ENCODE measurements around the gene AMBP.

Gene AMBP

DNA sequence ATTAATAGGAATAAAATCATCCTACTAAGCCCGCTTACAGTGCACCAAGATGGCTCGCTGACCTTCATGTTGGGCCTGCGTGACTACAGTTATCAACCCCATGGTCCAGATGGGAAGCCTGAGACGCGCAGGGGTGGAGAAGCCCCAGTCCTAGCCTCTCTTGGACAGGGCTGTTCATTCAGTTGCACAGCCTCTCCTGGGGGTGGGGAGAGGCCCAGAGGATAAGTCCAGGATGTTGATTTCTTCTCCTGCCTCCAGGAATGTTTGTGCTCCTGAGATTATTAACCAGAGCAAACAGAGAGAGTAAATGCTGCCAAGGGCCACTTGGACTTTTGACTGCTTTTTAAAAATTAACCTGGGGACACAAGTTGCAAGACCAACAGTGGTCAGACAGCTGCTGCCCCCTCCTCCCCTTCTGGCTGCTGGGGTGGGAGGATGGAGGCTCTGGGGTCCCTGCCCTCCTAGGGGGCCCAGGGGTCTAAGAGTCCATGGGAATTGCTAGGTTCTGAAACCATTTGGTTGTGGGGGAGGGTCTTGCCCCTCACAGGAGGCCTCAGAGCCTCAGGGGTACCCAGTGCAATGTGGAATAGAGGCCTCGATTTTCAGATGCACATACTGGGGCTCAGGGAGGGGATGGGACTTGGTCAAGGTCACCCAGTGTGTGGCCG is 2.8 kb upstream of the AMBP start:
- H3K4me3 ChIP-seq (ENCODE audit: low read depth, low read length), result no peak overlapping the region
- no peak for DNase-seq (ENCODE audit: low read depth)
- TF ChIP-seq, protein P1, sequence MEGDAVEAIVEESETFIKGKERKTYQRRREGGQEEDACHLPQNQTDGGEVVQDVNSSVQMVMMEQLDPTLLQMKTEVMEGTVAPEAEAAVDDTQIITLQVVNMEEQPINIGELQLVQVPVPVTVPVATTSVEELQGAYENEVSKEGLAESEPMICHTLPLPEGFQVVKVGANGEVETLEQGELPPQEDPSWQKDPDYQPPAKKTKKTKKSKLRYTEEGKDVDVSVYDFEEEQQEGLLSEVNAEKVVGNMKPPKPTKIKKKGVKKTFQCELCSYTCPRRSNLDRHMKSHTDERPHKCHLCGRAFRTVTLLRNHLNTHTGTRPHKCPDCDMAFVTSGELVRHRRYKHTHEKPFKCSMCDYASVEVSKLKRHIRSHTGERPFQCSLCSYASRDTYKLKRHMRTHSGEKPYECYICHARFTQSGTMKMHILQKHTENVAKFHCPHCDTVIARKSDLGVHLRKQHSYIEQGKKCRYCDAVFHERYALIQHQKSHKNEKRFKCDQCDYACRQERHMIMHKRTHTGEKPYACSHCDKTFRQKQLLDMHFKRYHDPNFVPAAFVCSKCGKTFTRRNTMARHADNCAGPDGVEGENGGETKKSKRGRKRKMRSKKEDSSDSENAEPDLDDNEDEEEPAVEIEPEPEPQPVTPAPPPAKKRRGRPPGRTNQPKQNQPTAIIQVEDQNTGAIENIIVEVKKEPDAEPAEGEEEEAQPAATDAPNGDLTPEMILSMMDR (IDR thresholded peaks at IDR 0.05; ENCODE audit: insufficient read depth, low read depth, low read length, missing control alignments), result no peak

DNA sequence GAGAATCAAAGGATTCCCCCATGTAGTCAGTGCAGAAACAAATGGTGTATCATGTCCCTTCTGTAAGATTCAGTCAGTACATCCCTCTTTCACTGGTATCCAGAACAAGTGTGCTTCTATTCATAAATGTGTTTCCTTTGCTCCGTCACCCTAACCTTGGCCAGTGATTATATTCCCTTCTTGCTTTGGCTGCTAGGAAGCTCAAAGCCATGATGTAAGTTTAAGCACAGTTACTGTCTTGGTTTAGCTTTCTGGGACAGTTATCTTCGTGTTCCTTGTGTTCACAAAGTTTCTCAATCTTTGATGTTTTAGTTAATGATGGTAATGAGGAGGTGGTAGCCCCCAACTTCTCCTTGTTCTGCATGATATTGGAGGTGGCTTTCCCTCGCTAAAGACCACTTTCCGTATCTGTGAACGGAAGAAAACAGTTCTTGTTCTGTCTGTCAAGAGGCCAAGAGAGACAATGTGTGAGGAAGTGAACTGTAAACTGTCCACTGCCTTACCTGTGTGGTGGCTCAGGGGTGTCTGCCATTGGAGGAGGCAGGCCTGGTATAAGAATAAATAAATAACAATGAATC is 2.2 kb upstream of the AMBP start:
- DNase-seq (ENCODE audit: low read depth), result no peak

DNA sequence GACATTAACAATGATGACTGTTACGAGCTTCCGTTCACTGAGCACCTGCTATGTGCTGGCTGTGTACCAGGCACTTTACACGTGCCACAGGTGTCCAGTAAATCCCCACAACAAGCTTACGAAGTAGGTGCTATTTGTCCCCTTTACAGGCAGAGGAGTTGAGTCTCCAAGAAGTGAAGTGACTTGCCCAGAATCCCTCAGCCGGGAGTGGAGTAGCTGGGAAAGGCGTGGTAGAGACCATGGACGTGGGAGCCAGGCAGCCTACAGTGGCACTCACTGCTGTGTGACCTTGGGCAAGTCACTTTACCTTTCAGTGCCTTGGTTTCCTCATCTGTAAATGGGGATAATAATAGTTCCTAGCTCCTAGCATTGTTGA is 669 bp upstream of the AMBP start:
- H3K4me3 ChIP-seq (ENCODE audit: low read depth, low read length), result no peak overlapping the region
- no peak for DNase-seq (ENCODE audit: low read depth)
- TF ChIP-seq, protein P1 (IDR thresholded peaks at IDR 0.05; ENCODE audit: insufficient read depth, low read depth, low read length, missing control alignments), result no peak

More for the DNA sequence above, 2.2 kb upstream of the AMBP start:
- no peak overlapping the region for H3K4me3 ChIP-seq (ENCODE audit: low read depth, low read length)
- TF ChIP-seq, protein P1 (IDR thresholded peaks at IDR 0.05; ENCODE audit: insufficient read depth, low read depth, low read length, missing control alignments), result no peak

DNA sequence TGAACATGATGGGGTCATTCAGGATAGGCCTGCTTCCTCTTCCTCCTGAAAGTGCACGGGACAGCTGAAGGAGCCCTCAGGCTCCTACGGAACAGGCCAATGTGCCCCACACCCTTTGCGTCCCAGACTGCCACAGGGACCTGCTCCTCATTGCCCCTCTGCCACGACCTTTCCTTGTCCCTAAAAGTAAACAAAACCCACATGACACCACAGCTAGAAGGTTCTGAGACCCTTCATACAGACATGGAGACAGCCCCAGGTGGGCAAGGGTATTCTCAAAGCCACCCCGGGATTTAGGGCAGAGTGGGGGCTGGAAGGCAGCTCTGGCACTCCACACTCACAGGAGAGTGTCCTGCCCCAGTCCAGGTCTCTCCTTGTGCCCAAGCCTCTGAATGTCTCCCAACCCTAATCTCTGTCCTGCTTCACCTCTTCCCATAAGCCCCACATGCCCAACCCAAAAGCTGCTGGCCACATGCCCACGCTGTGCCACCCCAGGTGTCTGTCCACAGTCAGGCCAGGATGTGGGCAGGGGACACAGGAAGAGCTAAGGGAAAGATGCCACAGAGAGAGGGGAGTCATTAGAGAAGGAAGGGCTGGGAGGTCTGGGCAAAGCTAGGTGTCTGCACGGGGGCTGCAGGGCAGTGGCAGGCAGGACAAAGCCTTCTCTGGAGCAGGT is 800 bp downstream of the AMBP start:
- H3K4me3 ChIP-seq (ENCODE audit: low read depth, low read length), result no peak overlapping the region
- TF ChIP-seq, protein P1 (IDR thresholded peaks at IDR 0.05; ENCODE audit: insufficient read depth, low read depth, low read length, missing control alignments), result no peak
- no peak for DNase-seq (ENCODE audit: low read depth)

DNA sequence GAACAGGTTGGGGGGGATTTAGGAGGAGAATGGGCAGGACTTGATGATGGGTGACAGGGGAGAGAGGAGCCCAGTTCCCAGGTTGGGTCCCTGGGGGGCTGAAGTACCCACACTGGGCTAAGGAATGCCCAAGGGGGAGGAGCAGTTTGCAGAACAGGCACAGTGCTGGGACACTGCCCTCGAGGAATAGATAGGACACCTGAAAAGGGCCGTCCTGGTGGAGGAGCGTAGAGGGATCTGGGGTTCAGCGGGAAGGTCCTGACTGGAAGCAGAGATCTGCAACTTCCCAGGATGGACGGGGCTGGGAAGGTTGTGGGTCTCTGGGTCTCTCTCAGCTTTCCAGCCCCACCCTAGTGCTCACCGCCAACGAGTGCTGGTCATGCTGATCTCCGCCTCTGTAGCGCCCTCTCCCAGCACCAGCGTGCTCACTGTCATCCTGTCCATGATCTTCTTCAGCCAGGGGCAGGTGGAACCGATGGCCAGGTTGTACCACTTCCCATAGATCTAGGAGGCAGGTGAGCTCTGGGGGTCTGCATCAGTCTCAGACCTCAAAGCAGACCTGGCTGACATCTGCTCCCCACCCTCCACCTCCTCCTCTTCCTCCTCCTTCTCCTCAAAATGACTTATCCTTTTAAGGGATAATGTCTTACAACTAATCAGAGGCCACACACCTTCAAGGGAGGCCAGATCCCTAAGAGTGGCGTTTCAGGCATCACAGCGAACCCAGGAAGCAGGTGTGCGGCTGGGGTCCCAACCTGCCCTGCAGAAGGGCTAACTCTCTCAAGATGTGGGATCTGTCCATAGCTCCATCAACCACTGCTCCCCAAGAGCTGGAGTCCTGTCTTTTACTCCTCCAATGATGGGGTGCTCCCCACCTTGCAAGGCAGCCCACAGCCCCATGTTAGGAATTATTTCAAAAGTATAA is 1.6 kb downstream of the AMBP start:
- no peak overlapping the region for H3K4me3 ChIP-seq (ENCODE audit: low read depth, low read length)
- TF ChIP-seq, protein P1 (IDR thresholded peaks at IDR 0.05; ENCODE audit: insufficient read depth, low read depth, low read length, missing control alignments), result no peak
- DNase-seq (ENCODE audit: low read depth), result no peak

DNA sequence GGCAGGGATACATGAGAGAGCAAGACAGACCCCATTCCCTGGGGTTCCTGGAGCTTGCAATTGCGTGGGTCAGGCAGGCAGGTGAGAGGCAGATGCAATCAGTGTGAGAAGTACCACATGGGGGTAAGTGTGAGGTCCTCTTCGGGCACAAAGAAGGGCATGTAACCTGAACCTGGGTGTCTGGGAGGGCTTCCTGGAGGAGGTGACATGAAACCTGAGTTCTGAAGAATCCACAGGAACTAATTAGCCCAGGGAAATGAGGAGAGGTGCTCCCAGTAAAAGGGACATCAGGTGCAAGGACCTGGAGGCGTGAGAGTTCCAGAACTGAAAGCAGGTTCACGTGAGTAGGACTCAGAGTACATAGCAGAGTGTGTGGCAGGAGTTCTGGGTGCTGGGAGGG is 2.5 kb downstream of the AMBP start:
- TF ChIP-seq, protein P1 (IDR thresholded peaks at IDR 0.05; ENCODE audit: insufficient read depth, low read depth, low read length, missing control alignments), result no peak
- no peak overlapping the region for H3K4me3 ChIP-seq (ENCODE audit: low read depth, low read length)
- no peak for DNase-seq (ENCODE audit: low read depth)

Measured in GM12865 (cell line).